GM23338 (cell line): ENCODE results near the gene C11orf52. TPM values are rescaled to one million over a fixed set of nuclear protein-coding genes. Genes with fewer than 3 reads are reported as not detected.

ENCODE experiments used
- ATAC-seq: fragments of 200-7000 bp; cut with Tn5 transposase; 3 replicates; pipeline ENCODE4 v1.9.1; 2020
- DNase-seq: peaks from one replicate; pipeline ENCODE4 v3.0.0-alpha.2; 2015; ENCODE audit warnings: low spot score
- H2AFZ ChIP-seq: fragments of 200-600 bp; sonication (generic); 2 replicates; pipeline ENCODE4 v1.8.0; 2016; ENCODE audit warnings: antibody characterized with exemption, mild to moderate bottlenecking, moderate library complexity
- H3F3A ChIP-seq: fragments of 200-600 bp; sonication (generic); replicated peaks from 2 replicates; pipeline ENCODE4 v1.8.0; 2017; ENCODE audit warnings: antibody characterized with exemption, mixed run types, low read depth
- H3K27ac ChIP-seq: fragments of 200-600 bp; sonication (generic); 2 replicates; pipeline ENCODE4 v1.6.1; 2016; ENCODE audit warnings: low read depth
- H3K27me3 ChIP-seq: fragments of 200-600 bp; sonication (generic); 2 replicates; pipeline ENCODE4 v1.8.0; 2016; ENCODE audit warnings: mild to moderate bottlenecking, mixed run types, moderate library complexity; ENCODE audit not compliant: insufficient read depth
- H3K36me3 ChIP-seq: fragments of 200-600 bp; sonication (generic); 2 replicates; pipeline ENCODE4 v1.8.0; 2016; ENCODE audit warnings: mild to moderate bottlenecking; ENCODE audit not compliant: insufficient read depth
- H3K4me1 ChIP-seq: fragments of 200-600 bp; sonication (generic); 2 replicates; pipeline ENCODE4 v1.8.0; 2016; ENCODE audit warnings: mild to moderate bottlenecking, moderate library complexity; ENCODE audit not compliant: insufficient read depth
- H3K4me2 ChIP-seq: fragments of 200-600 bp; sonication (generic); 2 replicates; pipeline ENCODE4 v1.7.1; 2017; ENCODE audit warnings: mixed run types
- H3K4me3 ChIP-seq: fragments of 200-600 bp; sonication (generic); 2 replicates; pipeline ENCODE4 v1.6.1; 2016; ENCODE audit warnings: mixed run types
- H3K79me2 ChIP-seq: fragments of 200-600 bp; sonication (generic); replicated peaks from 2 replicates; pipeline ENCODE4 v1.8.0; 2017; ENCODE audit warnings: mild to moderate bottlenecking; ENCODE audit not compliant: insufficient read depth
- H3K9me2 ChIP-seq: fragments of 200-600 bp; sonication (generic); 2 replicates; pipeline ENCODE4 v1.8.0; 2017; ENCODE audit not compliant: insufficient read depth
- H4K20me1 ChIP-seq: fragments of 200-600 bp; sonication (generic); replicated peaks from 2 replicates; pipeline ENCODE4 v1.8.0; 2017; ENCODE audit warnings: mild to moderate bottlenecking; ENCODE audit not compliant: insufficient read depth
- H3K27ac Mint-ChIP-seq: 2 replicates; pipeline ENCODE4 v1.8.0; 2020; ENCODE audit warnings: inconsistent platforms, mild to moderate bottlenecking, moderate library complexity, mixed read lengths
- H3K27me3 Mint-ChIP-seq: 3 replicates; pipeline ENCODE4 v1.8.0; 2022; ENCODE audit warnings: low read depth, mild to moderate bottlenecking, moderate library complexity, mixed read lengths, inconsistent platforms; ENCODE audit not compliant: insufficient read depth, poor library complexity
- H3K36me3 Mint-ChIP-seq: 3 replicates; pipeline ENCODE4 v1.8.0; 2021; ENCODE audit warnings: low read depth, mild to moderate bottlenecking, inconsistent platforms, moderate library complexity, mixed read lengths
- H3K4me1 Mint-ChIP-seq: 3 replicates; pipeline ENCODE4 v1.8.0; 2020; ENCODE audit warnings: mild to moderate bottlenecking, inconsistent platforms, mixed read lengths
- H3K4me3 Mint-ChIP-seq: 3 replicates; pipeline ENCODE4 v1.8.0; 2021; ENCODE audit warnings: moderate library complexity, mild to moderate bottlenecking, inconsistent platforms, mixed read lengths
- H3K9me3 Mint-ChIP-seq: 3 replicates; pipeline ENCODE4 v1.8.0; 2020; ENCODE audit warnings: moderate library complexity, mild to moderate bottlenecking, inconsistent platforms, mixed read lengths
- EZH2phosphoT487 ChIP-seq: fragments of 200-600 bp; sonication (generic); IDR thresholded peaks from one replicate; pipeline ENCODE4 v1.8.1; 2018; ENCODE audit warnings: antibody characterized with exemption; ENCODE audit not compliant: unreplicated experiment
- JUNB ChIP-seq: IDR thresholded peaks from one replicate; pipeline ENCODE4 v1.6.1; 2016; ENCODE audit warnings: antibody characterized with exemption; ENCODE audit not compliant: unreplicated experiment
- POLR2AphosphoS5 ChIP-seq: IDR thresholded peaks from 2 replicates; pipeline ENCODE4 v1.6.1; 2016; ENCODE audit warnings: antibody characterized with exemption, low read depth
- REST ChIP-seq: IDR thresholded peaks from one replicate; pipeline ENCODE4 v1.6.1; 2018; ENCODE audit warnings: antibody characterized with exemption; ENCODE audit not compliant: unreplicated experiment
- STAT1 ChIP-seq: IDR thresholded peaks from one replicate; pipeline ENCODE4 v1.6.1; 2016; ENCODE audit warnings: antibody characterized with exemption; ENCODE audit not compliant: unreplicated experiment
- ZNF114 ChIP-seq: fragments of 250-450 bp; sonication (Bioruptor Pico); IDR thresholded peaks from 2 replicates; pipeline ENCODE4 v1.5.0; 2020; ENCODE audit warnings: mild to moderate bottlenecking, moderate library complexity
- ZNF462 ChIP-seq: fragments of 250-450 bp; sonication (Bioruptor Pico); IDR thresholded peaks from 2 replicates; pipeline ENCODE4 v1.5.0; 2020; ENCODE audit warnings: mild to moderate bottlenecking, moderate library complexity
- polyA plus RNA-seq: library from polyadenylated mRNA; unstranded; fragments of >200 nt; fragmentation: Nextera tagmentation; extraction: Ambion mirVana; gene quantifications from 2 replicates; pipeline ENCODE4 v1.2.1, GENCODE V29; 2016
- total RNA-seq: library from RNA; depleted of rRNA; stranded (reverse); fragments of >200 nt; shearing (Covaris generic); gene quantifications from 2 replicates; pipeline ENCODE4 v1.2.3, GENCODE V29; 2014
- TF ChIP-seq, protein P1 (sequence below), 2 experiments: fragments of 200-600 bp in 1 of 2; sonication (generic) in 1 of 2; conservative IDR thresholded peaks; 2 replicates each; pipeline versions ENCODE4 v1.5.1 to v1.6.1; 2016 to 2017; ENCODE audit warnings: antibody characterized with exemption in 2 of 2, low read depth in 2 of 2, mild to moderate bottlenecking in 2 of 2, moderate library complexity in 1 of 2
- TF ChIP-seq, protein P2 (sequence below): IDR thresholded peaks from 2 replicates; pipeline ENCODE4 v1.6.1; 2016; ENCODE audit warnings: antibody characterized with exemption

The C11orf52 gene
- total and polyA plus RNA-seq, 2 experiments from 2014 or later: 1.0 to 4.1 TPM

GRCh38 chr11:111879637-111879960 is 39.1 kb upstream of the C11orf52 start (continued):
- TF ChIP-seq JUNB: no peak
- no peak for TF ChIP-seq REST
- TF ChIP-seq EZH2phosphoT487: no peak
- TF ChIP-seq STAT1: no peak
- TF ChIP-seq, protein P1, sequence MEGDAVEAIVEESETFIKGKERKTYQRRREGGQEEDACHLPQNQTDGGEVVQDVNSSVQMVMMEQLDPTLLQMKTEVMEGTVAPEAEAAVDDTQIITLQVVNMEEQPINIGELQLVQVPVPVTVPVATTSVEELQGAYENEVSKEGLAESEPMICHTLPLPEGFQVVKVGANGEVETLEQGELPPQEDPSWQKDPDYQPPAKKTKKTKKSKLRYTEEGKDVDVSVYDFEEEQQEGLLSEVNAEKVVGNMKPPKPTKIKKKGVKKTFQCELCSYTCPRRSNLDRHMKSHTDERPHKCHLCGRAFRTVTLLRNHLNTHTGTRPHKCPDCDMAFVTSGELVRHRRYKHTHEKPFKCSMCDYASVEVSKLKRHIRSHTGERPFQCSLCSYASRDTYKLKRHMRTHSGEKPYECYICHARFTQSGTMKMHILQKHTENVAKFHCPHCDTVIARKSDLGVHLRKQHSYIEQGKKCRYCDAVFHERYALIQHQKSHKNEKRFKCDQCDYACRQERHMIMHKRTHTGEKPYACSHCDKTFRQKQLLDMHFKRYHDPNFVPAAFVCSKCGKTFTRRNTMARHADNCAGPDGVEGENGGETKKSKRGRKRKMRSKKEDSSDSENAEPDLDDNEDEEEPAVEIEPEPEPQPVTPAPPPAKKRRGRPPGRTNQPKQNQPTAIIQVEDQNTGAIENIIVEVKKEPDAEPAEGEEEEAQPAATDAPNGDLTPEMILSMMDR (conservative IDR thresholded peaks at IDR 0.05; ENCODE audit: low read depth in 2 of 2): no peak
- TF ChIP-seq, protein P2, sequence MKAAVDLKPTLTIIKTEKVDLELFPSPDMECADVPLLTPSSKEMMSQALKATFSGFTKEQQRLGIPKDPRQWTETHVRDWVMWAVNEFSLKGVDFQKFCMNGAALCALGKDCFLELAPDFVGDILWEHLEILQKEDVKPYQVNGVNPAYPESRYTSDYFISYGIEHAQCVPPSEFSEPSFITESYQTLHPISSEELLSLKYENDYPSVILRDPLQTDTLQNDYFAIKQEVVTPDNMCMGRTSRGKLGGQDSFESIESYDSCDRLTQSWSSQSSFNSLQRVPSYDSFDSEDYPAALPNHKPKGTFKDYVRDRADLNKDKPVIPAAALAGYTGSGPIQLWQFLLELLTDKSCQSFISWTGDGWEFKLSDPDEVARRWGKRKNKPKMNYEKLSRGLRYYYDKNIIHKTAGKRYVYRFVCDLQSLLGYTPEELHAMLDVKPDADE: no peak

DNA sequence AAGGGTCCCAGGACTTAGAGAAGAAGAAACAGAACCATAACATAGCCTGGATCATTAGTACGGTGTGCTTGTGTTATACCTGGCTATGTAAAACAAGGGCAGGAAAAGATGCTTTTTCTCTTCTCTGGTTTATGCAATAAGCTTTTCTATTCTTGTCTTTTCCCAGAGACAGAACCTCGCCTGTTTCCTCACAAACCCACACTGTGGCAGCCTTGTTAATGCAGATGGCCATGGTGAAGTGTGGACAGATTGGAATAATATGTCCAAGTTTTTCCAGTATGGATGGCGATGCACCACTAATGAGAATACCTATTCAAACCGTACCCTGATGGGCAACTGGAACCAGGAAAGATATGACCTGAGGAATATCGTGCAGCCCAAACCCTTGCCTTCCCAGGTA is 36.5 kb upstream of the C11orf52 start:
- H3K36me3 Mint-ChIP-seq: no peaks in the 10 kb centered on the region
- H2AFZ ChIP-seq: no peak overlapping the region
- no peaks in the 10 kb centered on the region for H3K9me3 Mint-ChIP-seq
- no peaks in the 10 kb centered on the region for H3K36me3 ChIP-seq
- peaks cover 5% of the 10 kb centered on the region for H3K27me3 Mint-ChIP-seq
- no peaks in the 10 kb centered on the region for H4K20me1 ChIP-seq
- no peak overlapping the region for H3K27ac ChIP-seq
- H3K4me1 ChIP-seq: 0 out of 2 replicates have a peak, but pooled peaks cover 9% of the 10 kb centered on the region
- no peak overlapping the region for H3K4me3 ChIP-seq
- H3K4me2 ChIP-seq: no peak overlapping the region
- peaks cover 5% of the 10 kb centered on the region; the same call in 2 of the 3 replicates for H3K4me1 Mint-ChIP-seq
- H3K9me2 ChIP-seq: no peaks in the 10 kb centered on the region
- no peak overlapping the region for H3K27ac Mint-ChIP-seq
- H3K79me2 ChIP-seq: no peaks in the 10 kb centered on the region
- no peak overlapping the region for H3K4me3 Mint-ChIP-seq
- DNase-seq (no peak), ATAC-seq (no peak)
- peaks cover 5% of the 10 kb centered on the region for H3F3A ChIP-seq
- no peaks in the 10 kb centered on the region for H3K27me3 ChIP-seq
- TF ChIP-seq ZNF114 (CRISPR knock-in tag) (no peak), ZNF462 (CRISPR knock-in tag) (no peak), JUNB (no peak), POLR2AphosphoS5 (no peak), REST (no peak)
